GM15510 (cell line): Measurements from ENCODE around the gene SYNE2.

Experiments used
- POLR2A ChIP-seq: IDR thresholded peaks from 3 replicates; pipeline ENCODE4 v1.6.1; 2011; ENCODE audit warnings: borderline replicate concordance; ENCODE audit not compliant: insufficient read length; ENCODE audit errors: extremely low read depth

SYNE2 gene, protein sequence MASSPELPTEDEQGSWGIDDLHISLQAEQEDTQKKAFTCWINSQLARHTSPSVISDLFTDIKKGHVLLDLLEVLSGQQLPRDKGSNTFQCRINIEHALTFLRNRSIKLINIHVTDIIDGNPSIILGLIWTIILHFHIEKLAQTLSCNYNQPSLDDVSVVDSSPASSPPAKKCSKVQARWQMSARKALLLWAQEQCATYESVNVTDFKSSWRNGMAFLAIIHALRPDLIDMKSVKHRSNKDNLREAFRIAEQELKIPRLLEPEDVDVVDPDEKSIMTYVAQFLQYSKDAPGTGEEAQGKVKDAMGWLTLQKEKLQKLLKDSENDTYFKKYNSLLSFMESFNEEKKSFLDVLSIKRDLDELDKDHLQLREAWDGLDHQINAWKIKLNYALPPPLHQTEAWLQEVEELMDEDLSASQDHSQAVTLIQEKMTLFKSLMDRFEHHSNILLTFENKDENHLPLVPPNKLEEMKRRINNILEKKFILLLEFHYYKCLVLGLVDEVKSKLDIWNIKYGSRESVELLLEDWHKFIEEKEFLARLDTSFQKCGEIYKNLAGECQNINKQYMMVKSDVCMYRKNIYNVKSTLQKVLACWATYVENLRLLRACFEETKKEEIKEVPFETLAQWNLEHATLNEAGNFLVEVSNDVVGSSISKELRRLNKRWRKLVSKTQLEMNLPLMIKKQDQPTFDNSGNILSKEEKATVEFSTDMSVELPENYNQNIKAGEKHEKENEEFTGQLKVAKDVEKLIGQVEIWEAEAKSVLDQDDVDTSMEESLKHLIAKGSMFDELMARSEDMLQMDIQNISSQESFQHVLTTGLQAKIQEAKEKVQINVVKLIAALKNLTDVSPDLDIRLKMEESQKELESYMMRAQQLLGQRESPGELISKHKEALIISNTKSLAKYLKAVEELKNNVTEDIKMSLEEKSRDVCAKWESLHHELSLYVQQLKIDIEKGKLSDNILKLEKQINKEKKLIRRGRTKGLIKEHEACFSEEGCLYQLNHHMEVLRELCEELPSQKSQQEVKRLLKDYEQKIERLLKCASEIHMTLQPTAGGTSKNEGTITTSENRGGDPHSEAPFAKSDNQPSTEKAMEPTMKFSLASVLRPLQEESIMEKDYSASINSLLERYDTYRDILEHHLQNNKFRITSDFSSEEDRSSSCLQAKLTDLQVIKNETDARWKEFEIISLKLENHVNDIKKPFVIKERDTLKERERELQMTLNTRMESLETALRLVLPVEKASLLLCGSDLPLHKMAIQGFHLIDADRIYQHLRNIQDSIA (N-terminal part only)

DNA sequence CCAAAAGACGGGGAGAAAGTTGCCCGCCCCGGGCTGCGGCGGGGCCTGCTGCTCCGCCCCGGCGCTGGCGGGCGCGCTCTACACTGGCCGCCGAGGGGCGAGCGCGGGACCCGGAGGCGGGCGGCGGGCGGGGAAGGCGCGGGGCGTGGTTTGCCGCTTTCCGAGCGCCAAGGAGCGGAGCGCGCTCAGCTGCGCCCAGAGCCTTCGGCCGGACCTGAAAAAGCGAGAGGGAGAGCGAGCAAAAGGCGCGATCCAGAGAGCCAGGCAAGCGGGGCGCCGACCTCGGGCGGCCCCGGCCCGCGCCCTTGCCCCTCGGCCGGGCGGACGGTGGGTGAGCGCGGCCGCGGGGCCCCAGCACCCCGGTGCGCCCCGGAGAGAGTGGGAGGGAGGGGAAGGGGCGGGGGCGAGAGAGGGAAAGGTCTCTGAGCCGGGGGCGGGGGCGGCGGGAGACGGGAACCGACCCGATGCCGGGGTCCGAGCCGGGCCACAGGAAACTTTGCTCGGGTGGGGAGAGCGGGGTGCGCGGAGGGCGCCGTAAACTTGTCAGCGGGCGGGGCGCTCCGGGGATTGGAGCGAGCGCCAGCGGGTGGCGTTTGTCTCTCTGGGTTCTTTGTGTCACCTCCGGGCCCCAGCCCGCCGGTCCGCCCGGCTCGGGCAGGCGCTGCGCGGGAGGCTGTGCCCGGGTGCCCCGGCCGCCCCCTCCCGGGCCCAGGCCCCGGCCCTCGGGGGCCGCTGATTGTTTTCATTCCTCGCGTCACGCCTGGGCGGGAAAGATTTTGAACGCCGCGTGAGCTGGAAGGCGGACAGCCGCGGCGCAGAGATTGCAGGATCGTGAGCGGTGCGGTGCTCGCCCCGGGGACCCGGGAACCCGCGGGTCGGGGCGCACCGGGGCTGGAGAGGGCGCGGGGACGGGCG is at the start of gene SYNE2:
SYNE2 (plus strand) TSS at position 188 of the 915 bp plus-strand sequence. CDS start 56,145 bp downstream, outside the sequence.
- TF ChIP-seq POLR2A, result peak; percentile 70

DNA sequence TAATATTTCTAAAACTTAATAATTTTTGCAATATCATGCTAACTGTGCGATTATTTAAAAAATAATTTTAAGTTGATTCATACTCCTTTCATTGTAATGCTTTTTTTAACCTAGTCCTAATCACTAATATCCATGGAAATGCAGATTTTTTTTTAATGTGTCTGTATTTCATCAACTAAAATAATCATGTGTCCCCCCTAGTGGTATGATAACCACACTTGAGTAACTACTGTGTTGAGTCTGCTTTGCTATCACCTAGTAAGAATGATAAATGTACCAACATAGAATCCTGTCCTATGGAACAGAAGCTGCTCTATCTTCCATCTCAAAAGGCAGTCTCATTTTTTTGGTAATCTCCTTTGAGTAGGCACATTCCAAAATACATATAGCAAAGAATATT is 19.1 kb upstream of the SYNE2 start:
- TF ChIP-seq POLR2A, result no peak

DNA sequence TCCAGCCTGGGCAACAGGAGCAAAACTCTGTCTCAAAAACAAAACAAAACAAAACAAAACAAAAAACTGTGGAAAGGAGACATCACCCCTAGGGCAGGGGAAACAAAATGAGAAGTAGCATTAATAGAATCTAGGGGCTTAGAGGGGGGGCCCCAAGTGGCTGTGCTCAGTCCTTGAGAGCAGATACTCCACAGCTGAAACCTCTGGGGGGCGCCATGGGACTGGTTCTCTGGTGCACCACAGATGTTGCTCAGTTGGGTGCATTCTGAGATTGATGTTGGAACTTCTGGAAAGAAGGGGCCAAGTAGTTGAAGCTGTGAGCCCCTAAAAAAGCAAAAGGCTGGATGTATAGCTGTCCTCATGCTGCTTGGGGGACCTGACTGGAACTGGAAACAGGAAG is 11.8 kb upstream of the SYNE2 start:
- no peak for TF ChIP-seq POLR2A

DNA sequence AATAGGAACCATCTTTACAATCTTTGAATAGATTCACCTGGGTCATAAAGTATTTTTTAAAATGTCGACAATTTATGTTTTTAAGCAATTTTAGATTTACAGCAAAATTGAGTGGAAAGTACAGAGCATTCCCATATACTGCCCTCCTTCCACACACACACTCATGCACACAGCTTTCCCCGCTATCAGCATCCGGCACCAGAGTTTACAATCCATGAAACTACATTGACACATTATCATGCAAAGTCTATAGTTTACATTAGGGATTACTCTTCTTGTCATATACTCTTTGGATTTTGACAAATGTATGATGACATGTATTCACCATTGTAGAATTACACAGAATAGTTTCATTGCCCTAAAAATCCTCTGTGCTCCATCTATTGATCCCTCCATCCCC is 9.0 kb upstream of the SYNE2 start:
- TF ChIP-seq POLR2A, result no peak

DNA sequence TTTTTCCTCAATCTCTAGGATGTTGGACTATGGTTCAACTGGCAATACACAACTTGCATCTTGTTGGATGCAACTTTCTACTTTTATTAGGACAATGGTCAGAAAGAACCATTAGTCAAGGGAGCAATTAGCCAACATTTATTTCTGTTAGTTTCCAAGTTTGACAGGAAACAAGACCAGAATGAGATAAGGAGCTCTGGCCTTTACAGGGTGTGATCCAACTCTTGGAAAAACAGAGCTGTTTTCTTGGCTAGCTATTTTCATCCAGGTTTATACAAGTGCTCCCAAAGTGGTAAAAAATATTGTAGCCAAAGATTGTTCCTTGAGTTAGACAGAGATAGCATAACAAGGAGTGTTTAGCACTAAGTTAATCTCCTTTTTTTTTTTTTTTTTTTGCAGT is 3.9 kb upstream of the SYNE2 start:
- TF ChIP-seq POLR2A, result no peak

DNA sequence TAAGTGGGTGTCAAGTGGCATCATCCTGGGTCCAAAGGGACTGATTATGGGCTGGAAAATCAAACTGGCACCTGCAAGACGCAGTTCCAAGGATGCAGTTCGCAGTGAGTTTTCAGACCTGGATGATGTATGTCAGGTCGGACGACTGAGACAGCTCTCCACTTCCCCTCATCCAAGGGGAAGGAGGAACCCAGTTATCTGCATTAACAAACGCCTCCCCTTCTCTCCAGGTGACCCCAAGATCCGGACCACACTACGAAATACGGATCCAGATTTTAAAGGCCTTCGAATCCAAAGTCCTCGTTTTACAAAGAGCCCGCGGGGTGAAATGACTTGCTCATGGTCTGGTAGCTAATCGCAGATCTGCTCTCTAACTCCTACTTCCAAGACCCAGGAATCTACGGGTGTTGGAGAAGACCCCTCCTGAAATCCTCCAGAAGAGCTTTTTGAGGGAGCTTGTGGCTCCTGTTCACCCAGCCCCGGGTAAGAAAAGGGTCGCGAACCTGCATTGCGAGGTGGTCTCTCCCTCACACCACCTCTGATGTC is 460 bp upstream of the SYNE2 start:
- no peak for TF ChIP-seq POLR2A

DNA sequence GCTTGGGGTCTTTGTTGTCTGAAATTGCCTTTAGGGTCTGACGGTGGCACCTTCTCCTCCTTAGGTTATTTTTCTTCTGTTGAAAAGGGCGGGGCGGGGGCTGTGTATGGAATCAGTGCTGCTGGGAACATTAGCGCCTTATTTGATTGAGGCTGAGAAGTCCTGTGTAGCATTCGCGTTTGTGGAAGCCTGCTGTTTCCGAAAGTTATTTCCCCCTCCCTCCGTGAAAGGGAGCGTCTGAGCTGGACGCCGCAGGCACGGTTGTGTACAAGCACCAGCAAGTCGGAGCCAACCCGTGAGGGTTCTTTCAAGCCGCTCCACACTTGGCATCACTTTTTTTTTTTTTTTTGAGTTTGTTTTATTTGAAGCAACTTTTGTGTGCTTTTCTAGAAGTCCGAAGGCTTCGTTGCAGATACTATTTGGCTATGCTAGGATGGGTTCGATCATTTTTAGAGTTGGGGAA is 1.1 kb downstream of the SYNE2 start:
- TF ChIP-seq POLR2A, result no peak

DNA sequence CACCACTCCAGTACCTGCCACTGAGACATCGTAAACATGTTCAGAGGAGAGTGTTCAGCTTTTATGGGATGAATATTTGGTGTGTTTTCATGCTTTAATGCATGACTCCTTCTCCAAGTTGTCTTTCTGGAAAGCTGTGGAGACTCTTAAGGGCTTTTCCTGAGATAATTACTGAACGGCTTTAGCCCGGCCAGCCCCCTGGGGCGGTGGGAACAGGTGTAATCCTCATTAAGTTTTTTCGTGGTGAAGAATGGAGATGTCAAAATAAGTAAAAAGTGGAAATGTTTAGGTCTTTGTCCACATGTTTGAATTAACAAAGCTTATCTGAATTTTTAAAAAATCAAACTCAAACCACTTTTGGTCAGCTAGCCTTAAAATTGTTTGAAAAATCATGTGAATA is 1.5 kb downstream of the SYNE2 start:
- TF ChIP-seq POLR2A, result no peak

DNA sequence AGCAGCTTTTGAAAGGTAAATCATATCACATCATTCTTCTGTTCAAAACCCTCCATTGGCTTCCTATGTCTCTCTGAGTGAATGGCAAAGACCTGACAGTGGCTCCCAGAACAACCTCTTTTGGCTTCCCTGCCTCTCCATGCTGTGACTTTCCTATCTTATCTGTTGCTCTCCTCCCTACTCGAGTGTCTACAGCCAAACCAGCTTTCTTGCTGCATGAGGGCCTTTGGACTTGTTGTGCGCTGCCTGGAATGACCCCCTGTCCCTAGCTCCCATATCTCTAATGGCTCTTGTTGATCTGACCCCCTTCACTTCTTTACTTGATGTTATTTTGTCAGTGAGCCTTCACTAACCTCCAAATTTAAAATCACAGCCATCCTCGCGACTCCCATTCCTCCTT is 2.5 kb downstream of the SYNE2 start:
- TF ChIP-seq POLR2A, result no peak

DNA sequence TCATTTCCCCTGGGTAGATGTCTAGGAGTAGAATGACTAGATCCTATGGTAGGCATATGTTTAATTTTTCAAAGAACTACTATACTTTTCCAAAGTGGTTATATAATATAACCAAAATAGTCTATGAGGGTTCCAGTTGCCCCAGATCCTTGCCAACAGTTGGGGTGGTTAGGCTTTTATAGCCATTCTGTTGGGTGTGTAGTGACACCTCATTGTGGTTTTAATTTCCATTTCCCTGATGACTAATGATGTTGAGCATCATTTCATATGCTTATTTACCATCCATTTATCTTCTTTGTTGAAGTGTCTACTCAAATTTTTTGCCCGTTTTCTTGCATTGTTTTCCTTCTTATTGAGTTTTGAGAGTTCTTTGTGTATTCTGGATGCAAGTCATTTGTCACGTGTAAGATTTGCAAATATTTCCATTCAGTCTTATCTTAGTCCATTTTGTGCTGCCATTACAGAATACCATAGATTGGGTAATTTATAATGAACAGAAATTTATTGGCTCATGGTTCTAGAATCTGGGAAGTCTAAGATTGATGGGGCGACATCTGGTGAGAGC is 4.7 kb downstream of the SYNE2 start:
- no peak for TF ChIP-seq POLR2A

DNA sequence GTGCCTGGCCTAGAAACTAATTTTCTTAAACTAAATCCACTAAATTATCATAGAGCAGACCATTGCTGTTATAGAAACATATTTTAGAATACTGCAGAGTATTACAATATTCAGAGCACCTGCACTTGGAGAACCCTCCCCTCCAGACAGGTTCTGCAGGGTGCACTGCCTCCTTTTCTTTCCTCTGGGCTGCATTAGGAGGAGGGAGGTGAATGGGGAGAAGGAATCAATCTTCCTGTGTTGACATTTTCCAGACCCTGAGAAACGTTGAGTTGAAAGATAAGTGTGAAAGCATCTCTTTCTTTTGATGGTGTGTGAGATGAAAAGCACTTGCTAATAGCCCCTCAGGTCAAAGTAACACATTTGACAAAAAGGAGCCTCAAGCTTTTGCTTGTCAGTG is 7.3 kb downstream of the SYNE2 start:
- no peak for TF ChIP-seq POLR2A

DNA sequence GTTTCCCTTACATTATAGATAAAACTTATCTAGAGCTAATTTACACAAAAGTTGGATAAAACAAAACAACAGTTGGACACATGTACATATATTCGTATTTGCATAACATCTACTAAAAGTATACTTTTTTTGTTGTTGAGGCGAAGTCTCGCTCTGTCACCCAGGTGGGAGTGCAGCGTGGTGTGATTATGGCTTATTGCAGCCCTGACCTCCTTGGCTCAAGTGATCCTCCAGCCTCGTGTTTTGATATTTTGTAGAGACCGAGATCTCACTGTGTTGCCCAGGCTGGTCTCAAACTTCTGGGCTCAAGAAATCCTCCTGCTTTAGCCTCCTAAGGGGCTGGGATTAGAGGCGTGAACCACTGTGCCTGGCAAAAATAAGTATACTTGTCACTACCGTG is 9.4 kb downstream of the SYNE2 start:
- TF ChIP-seq POLR2A, result no peak

DNA sequence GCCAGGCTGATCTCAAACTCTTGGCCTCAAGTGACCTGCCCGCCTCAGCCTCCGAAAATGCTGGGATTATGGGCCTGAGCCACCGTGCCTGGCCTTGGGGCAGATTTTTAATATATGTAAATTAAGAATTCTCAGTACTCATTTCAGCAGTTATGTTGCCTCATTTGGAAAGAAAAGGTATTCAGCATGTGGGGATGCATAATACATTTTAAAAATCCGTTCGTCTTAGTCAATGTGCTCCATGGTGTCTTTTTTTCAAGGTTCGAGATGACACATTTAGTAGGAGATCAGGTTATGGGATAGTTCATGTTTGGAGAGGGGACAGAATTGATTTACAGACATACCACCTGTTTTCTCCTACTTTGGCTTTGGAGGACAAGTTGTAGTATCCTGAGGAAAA is 10.2 kb downstream of the SYNE2 start:
- no peak for TF ChIP-seq POLR2A
